Liver (tissue), 9 donors: Measurements from ENCODE around the gene AKNA. TPM values are rescaled to one million over a fixed set of nuclear protein-coding genes. Genes with fewer than 3 reads are reported as not detected.

ENCODE experiments used
- DNase-seq: peaks from one replicate; pipeline ENCODE4 v3.0.0-alpha.2; 2017; ENCODE audit warnings: low spot score
- H3K27ac ChIP-seq, 2 donors: one replicate each; pipeline ENCODE4 v1.7.0; 2013; ENCODE audit warnings: inconsistent platforms in 2 of 2, low read length in 2 of 2, control low read depth in 1 of 2, low read depth in 1 of 2, mild to moderate bottlenecking in 1 of 2
- H3K27me3 ChIP-seq, 4 donors: one replicate each; pipeline versions ENCODE4 v1.6.1 to v1.7.0; 2013; ENCODE audit warnings: low read length in 3 of 4, inconsistent platforms in 1 of 4, mild to moderate bottlenecking in 1 of 4, moderate library complexity in 1 of 4; ENCODE audit not compliant: control insufficient read depth in 4 of 4, insufficient read depth in 4 of 4
- H3K36me3 ChIP-seq, 4 donors: one replicate each; pipeline versions ENCODE4 v1.6.1 to v1.7.0; 2013; ENCODE audit warnings: low read length in 3 of 4, mild to moderate bottlenecking in 3 of 4, low read depth in 1 of 4, moderate library complexity in 1 of 4; ENCODE audit not compliant: control insufficient read depth in 4 of 4, insufficient read depth in 3 of 4
- H3K4me1 ChIP-seq, 4 donors: one replicate each; pipeline versions ENCODE4 v1.6.1 to v1.7.0; 2013; ENCODE audit warnings: low read length in 3 of 4, mild to moderate bottlenecking in 3 of 4, moderate library complexity in 1 of 4; ENCODE audit not compliant: control insufficient read depth in 4 of 4, insufficient read depth in 4 of 4
- H3K4me3 ChIP-seq, 3 donors: one replicate each; pipeline versions ENCODE4 v1.6.1 to v1.7.0; 2013; ENCODE audit warnings: low read length in 3 of 3, control low read depth in 1 of 3, low read depth in 1 of 3, mild to moderate bottlenecking in 1 of 3
- H3K9ac ChIP-seq, 2 donors: one replicate each; pipeline ENCODE4 v1.7.0; 2013; ENCODE audit warnings: low read length in 2 of 2, mild to moderate bottlenecking in 2 of 2, moderate library complexity in 2 of 2, control low read depth in 1 of 2, low read depth in 1 of 2
- H3K9me3 ChIP-seq, 4 donors: one replicate each; pipeline versions ENCODE4 v1.6.1 to v1.7.0; 2013; ENCODE audit warnings: low read length in 3 of 4; ENCODE audit not compliant: control insufficient read depth in 4 of 4
- ATF3 ChIP-seq: IDR thresholded peaks from 2 replicates; pipeline ENCODE4 v1.6.1; 2016; ENCODE audit warnings: antibody characterized with exemption
- CTCF ChIP-seq: fragments of 150-350 bp; IDR thresholded peaks from 2 replicates; pipeline ENCODE4 v1.5.1; 2017; ENCODE audit warnings: improper control_type of control experiment, low read depth, low read length; ENCODE audit not compliant: missing input control
- EGR1 ChIP-seq, 2 donors: IDR thresholded peaks; 2 replicates each; pipeline ENCODE4 v1.6.1; 2016 to 2018; ENCODE audit warnings: antibody characterized with exemption in 2 of 2, low read depth in 2 of 2
- FOXA1 ChIP-seq: IDR thresholded peaks from 2 replicates; pipeline ENCODE4 v1.6.1; 2016; ENCODE audit warnings: antibody characterized with exemption
- FOXA2 ChIP-seq: IDR thresholded peaks from 2 replicates; pipeline ENCODE4 v1.6.1; 2016; ENCODE audit warnings: antibody characterized with exemption
- HNF4A ChIP-seq, 2 donors: conservative IDR thresholded peaks; 2 replicates each; pipeline ENCODE4 v1.6.1; 2016; ENCODE audit warnings: antibody characterized with exemption in 2 of 2, mild to moderate bottlenecking in 2 of 2
- JUND ChIP-seq, 2 donors: IDR thresholded peaks; 2 replicates each; pipeline ENCODE4 v1.6.1; 2016; ENCODE audit warnings: antibody characterized with exemption in 2 of 2
- MAX ChIP-seq: IDR thresholded peaks from 2 replicates; pipeline ENCODE4 v1.6.1; 2016; ENCODE audit warnings: antibody characterized with exemption
- NR2F2 ChIP-seq: IDR thresholded peaks from 2 replicates; pipeline ENCODE4 v1.6.1; 2016; ENCODE audit warnings: antibody characterized with exemption
- REST ChIP-seq: IDR thresholded peaks from 2 replicates; pipeline ENCODE4 v1.6.1; 2016; ENCODE audit warnings: antibody characterized with exemption, mild to moderate bottlenecking
- RXRA ChIP-seq, 2 donors: IDR thresholded peaks; 2 replicates each; pipeline ENCODE4 v1.6.1; 2017 to 2018; ENCODE audit warnings: antibody characterized with exemption in 2 of 2, mild to moderate bottlenecking in 1 of 2
- ZBTB33 ChIP-seq: IDR thresholded peaks from 2 replicates; pipeline ENCODE4 v1.6.1; 2016; ENCODE audit warnings: antibody characterized with exemption
- WGBS: extraction: QIAGEN DNeasy Blood & Tissue Kit; methylation state at CpG from one replicate; pipeline ENCODE4 v1.1.7; 2013; 5-methylcytosine and 5-hydroxymethylcytosine counted together
- polyA plus RNA-seq, 2 donors: library from polyadenylated mRNA; stranded (reverse) in 1 of 2; unstranded in 1 of 2; fragments of 200-250 nt in 1 of 2; fragments of >200 nt in 1 of 2; fragmentation: Nextera tagmentation in 1 of 2; extraction: Ambion mirVana in 1 of 2; gene quantifications; one replicate each; pipeline versions ENCODE4 v1.2.1 to v1.2.3, GENCODE V29; 2013 to 2015
- total RNA-seq, 2 donors: library from RNA; depleted of rRNA; stranded (reverse); fragments of >200 nt; gene quantifications; one replicate each; pipeline ENCODE4 v1.2.3, GENCODE V29; 2014
- donor health status: healthy.
- donor health status: healthy.
- donor health status: healthy.
- donor health status: healthy.
- donor health status: healthy.

The AKNA gene
- total and polyA plus RNA-seq, 4 donors: 4.2 to 31.7 (median 6.9) TPM

- DNase-seq: no peak
- WGBS: 92% methylated on average over 10 of the region's 10 CpGs
- H3K4me3 ChIP-seq: no peak overlapping the region
- H3K4me1 ChIP-seq: peaks cover 0 to 6% (median 0%) of the 10 kb centered on the region in 4 donors
- no peak overlapping the region for H3K27ac ChIP-seq
- TF ChIP-seq NR2F2 (no peak), EGR1 (IDR thresholded peaks at IDR 0.05; ENCODE audit: low read depth in 2 of 2) (no peak), RXRA (IDR thresholded peaks at IDR 0.05) (no peak), CTCF (no peak), ZBTB33 (no peak), JUND (IDR thresholded peaks at IDR 0.05) (no peak)
- H3K9me3 ChIP-seq: no peaks in the 10 kb centered on the region
- no peaks in the 10 kb centered on the region for H3K27me3 ChIP-seq
- no peak overlapping the region for H3K9ac ChIP-seq
- H3K36me3 ChIP-seq: peaks cover 11 to 53% (median 44%) of the 10 kb centered on the region in 4 donors
These were observed 37.9 kb downstream of the AKNA start for GRCh38 chr9:114349713-114350480.

- no peak for DNase-seq
- H3K4me3 ChIP-seq: no peak overlapping the region
- peaks cover 11 to 61% (median 52%) of the 10 kb centered on the region in 4 donors for H3K36me3 ChIP-seq
- 69% methylated on average over 9 of the region's 9 CpGs for WGBS
- no peak overlapping the region for H3K27ac ChIP-seq
- H3K27me3 ChIP-seq: no peaks in the 10 kb centered on the region
- peaks cover 0 to 6% (median 0%) of the 10 kb centered on the region in 4 donors for H3K4me1 ChIP-seq
- H3K9me3 ChIP-seq: no peaks in the 10 kb centered on the region
- no peak overlapping the region for H3K9ac ChIP-seq
- no peak for TF ChIP-seq ZBTB33
- TF ChIP-seq HNF4A (conservative IDR thresholded peaks at IDR 0.05): no peak
- no peak for TF ChIP-seq FOXA2
- no peak for TF ChIP-seq FOXA1
- TF ChIP-seq JUND (IDR thresholded peaks at IDR 0.05): no peak
- TF ChIP-seq ATF3: no peak
- TF ChIP-seq MAX: no peak
- no peak for TF ChIP-seq CTCF
- TF ChIP-seq EGR1 (IDR thresholded peaks at IDR 0.05; ENCODE audit: low read depth in 2 of 2): no peak
- TF ChIP-seq REST: no peak
These were observed 38.8 kb downstream of the AKNA start for GRCh38 chr9:114348906-114349482.
